ENCODE measurements around the gene SELENOW. TPM values are rescaled to one million over a fixed set of nuclear protein-coding genes. Genes with fewer than 3 reads are reported as not detected.

SELENOW gene
- total and polyA plus RNA-seq, 4 donors: 28.2 to 102 (median 67.4) TPM

- H3K4me3 ChIP-seq (ENCODE audit: low read depth in 1 of 3, low read length in 3 of 3): no peak overlapping the region
- H3K4me1 ChIP-seq (ENCODE audit: control insufficient read depth in 4 of 4, insufficient read depth in 4 of 4, low read length in 3 of 4): peaks cover 0 to 10% (median 5%) of the 10 kb centered on the region in 4 donors
- no peak overlapping the region for H3K27ac ChIP-seq (ENCODE audit: low read depth in 1 of 2, low read length in 2 of 2)
- no peaks in the 10 kb centered on the region for H3K27me3 ChIP-seq (ENCODE audit: control insufficient read depth in 4 of 4, insufficient read depth in 4 of 4, low read length in 3 of 4)
- no peak for DNase-seq (ENCODE audit: low spot score)
- 92% methylated on average over 48 of the region's 48 CpGs for WGBS
- no peak for TF ChIP-seq EGR1 (IDR thresholded peaks at IDR 0.05; ENCODE audit: low read depth in 2 of 2)
- TF ChIP-seq GABPA (IDR thresholded peaks at IDR 0.05 in 1 of 2, conservative IDR thresholded peaks at IDR 0.05 in 1 of 2): no peak
- no peak for TF ChIP-seq TAF1 (conservative IDR thresholded peaks at IDR 0.05)
- no peak for TF ChIP-seq HNF4A (conservative IDR thresholded peaks at IDR 0.05)
- no peak for TF ChIP-seq JUND (IDR thresholded peaks at IDR 0.05)
- no peak for TF ChIP-seq FOXA1 (IDR thresholded peaks at IDR 0.05)
- TF ChIP-seq CTCF (IDR thresholded peaks at IDR 0.05; ENCODE audit: low read depth, low read length, missing input control): no peak
- TF ChIP-seq NR2F2 (IDR thresholded peaks at IDR 0.05): no peak
- no peak for TF ChIP-seq SP1 (IDR thresholded peaks at IDR 0.05)
- TF ChIP-seq HNF4G (IDR thresholded peaks at IDR 0.05): no peak
- TF ChIP-seq ATF3 (IDR thresholded peaks at IDR 0.05): no peak
- TF ChIP-seq, protein P1, sequence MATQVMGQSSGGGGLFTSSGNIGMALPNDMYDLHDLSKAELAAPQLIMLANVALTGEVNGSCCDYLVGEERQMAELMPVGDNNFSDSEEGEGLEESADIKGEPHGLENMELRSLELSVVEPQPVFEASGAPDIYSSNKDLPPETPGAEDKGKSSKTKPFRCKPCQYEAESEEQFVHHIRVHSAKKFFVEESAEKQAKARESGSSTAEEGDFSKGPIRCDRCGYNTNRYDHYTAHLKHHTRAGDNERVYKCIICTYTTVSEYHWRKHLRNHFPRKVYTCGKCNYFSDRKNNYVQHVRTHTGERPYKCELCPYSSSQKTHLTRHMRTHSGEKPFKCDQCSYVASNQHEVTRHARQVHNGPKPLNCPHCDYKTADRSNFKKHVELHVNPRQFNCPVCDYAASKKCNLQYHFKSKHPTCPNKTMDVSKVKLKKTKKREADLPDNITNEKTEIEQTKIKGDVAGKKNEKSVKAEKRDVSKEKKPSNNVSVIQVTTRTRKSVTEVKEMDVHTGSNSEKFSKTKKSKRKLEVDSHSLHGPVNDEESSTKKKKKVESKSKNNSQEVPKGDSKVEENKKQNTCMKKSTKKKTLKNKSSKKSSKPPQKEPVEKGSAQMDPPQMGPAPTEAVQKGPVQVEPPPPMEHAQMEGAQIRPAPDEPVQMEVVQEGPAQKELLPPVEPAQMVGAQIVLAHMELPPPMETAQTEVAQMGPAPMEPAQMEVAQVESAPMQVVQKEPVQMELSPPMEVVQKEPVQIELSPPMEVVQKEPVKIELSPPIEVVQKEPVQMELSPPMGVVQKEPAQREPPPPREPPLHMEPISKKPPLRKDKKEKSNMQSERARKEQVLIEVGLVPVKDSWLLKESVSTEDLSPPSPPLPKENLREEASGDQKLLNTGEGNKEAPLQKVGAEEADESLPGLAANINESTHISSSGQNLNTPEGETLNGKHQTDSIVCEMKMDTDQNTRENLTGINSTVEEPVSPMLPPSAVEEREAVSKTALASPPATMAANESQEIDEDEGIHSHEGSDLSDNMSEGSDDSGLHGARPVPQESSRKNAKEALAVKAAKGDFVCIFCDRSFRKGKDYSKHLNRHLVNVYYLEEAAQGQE (IDR thresholded peaks at IDR 0.05): no peak
- no peak for TF ChIP-seq RAD21 (IDR thresholded peaks at IDR 0.05)
- TF ChIP-seq FOXA2 (IDR thresholded peaks at IDR 0.05): no peak
- no peak for TF ChIP-seq ZBTB33 (IDR thresholded peaks at IDR 0.05)
- no peaks in the 10 kb centered on the region for H3K9me3 ChIP-seq (ENCODE audit: control insufficient read depth in 4 of 4, low read length in 3 of 4)
- no peaks in the 10 kb centered on the region for H3K36me3 ChIP-seq (ENCODE audit: control insufficient read depth in 4 of 4, insufficient read depth in 3 of 4, low read depth in 1 of 4, low read length in 3 of 4)
- no peak overlapping the region for H3K9ac ChIP-seq (ENCODE audit: low read depth in 1 of 2, low read length in 2 of 2)
Measured at GRCh38 chr19:47740866-47741519, 37.5 kb upstream of the SELENOW start.
